ENCODE results near the gene THRB.
A peak's percentile ranks its signal among the peaks of the same experiment; 100 is the strongest.

Gene THRB

GRCh38 chr3:24487325-24488262, 7.1 kb downstream of the THRB start:
- DNase-seq (ENCODE audit: low read depth), result no peak

GRCh38 chr3:24485511-24485910, 9.1 kb downstream of the THRB start:
- no peak for DNase-seq (ENCODE audit: low read depth)

- DNase-seq (ENCODE audit: low read depth), result no peak
Observed at GRCh38 chr3:24483873-24484272, 10.8 kb downstream of the THRB start.

- no peak for DNase-seq (ENCODE audit: low read depth)
Observed at GRCh38 chr3:24482096-24482705, 12.4 kb downstream of the THRB start.

DNA sequence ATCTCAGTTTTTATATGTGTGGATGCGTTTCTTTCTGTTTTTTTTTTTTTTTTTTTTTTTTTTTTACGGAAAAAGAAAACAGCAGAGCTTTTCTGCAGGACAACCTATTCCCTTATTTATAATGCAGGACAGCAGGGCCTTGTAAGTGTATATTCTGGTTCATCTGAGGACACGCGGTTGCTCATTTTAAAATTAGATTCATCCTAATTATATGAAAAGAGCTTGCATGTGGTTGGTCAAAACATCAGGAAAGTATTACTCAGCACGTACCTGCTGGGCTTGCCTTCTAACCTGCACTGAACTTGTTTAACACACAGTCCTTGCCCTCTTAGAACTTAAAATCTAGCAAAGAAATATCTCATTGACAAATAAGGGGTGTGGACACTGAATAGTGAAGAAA, 13.5 kb downstream of the THRB start:
- DNase-seq (ENCODE audit: low read depth), result no peak

DNA sequence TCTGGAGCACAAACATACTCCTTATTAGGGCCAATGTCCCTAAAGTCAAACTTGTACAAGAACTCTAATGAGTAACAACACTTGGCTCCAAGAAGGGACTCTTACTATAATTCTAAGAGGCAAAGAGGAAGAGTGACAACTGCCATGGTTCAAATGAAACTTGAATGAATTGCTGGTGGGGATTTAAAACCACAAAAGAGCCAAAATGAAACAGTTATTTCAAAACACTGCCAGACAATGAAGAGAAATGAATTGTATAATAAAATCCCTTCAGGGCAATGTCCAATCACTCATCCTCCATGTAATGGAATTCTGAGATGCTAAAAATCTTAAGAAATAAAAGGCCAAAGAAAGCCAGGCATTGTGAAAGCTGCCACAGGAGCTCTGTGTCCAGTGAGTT, 14.2 kb downstream of the THRB start:
- DNase-seq (ENCODE audit: low read depth), result peak; percentile 19

DNA sequence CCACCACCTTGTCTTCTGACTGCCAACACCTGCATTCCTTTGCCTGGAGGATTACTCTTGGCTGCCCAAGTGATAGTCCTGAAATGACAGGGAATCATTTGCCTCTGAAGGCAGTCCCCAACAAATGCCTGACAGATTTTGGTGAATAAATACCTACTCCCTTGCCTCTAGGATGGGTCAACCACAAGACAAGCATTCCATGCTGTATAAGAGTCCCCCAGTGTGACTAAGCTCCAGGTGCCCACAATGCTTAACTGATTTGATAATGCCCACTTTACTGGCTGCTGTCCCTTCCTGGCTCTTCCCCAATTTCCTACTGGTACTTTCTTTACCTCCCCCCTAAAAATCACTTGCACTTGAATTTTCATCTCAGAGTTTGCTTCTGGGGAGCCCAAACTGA, 14.8 kb downstream of the THRB start:
- DNase-seq (ENCODE audit: low read depth), result no peak

GRCh38 chr3:24476871-24477656, 17.6 kb downstream of the THRB start:
- DNase-seq (ENCODE audit: low read depth), result no peak

GRCh38 chr3:24475925-24476324, 18.7 kb downstream of the THRB start:
- no peak for DNase-seq (ENCODE audit: low read depth)

GRCh38 chr3:24474862-24475261, 19.8 kb downstream of the THRB start:
- no peak for DNase-seq (ENCODE audit: low read depth)

GRCh38 chr3:24472358-24472757, 22.3 kb downstream of the THRB start:
- DNase-seq (ENCODE audit: low read depth), result no peak

GRCh38 chr3:24471486-24471885, 23.2 kb downstream of the THRB start:
- DNase-seq (ENCODE audit: low read depth), result peak; percentile 19

DNA sequence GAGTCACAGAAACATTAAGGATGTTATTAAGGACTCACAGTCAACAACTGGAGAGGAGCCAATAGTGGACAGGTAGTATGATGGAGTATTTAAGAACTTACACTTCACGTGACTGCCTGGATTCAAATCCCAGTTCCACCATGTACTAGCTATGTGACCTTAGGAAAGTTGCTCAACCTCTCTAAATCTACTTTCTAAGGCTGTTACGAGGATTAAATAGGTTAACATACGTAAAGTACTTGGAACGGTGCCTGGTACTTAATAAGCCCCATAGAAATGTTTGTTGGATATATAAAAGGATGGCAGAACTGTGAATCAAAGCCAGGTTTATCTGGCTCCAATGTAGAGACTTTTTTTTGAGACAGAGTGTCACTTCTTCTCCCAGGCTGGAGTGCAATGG, 24.4 kb downstream of the THRB start:
- no peak for DNase-seq (ENCODE audit: low read depth)

DNA sequence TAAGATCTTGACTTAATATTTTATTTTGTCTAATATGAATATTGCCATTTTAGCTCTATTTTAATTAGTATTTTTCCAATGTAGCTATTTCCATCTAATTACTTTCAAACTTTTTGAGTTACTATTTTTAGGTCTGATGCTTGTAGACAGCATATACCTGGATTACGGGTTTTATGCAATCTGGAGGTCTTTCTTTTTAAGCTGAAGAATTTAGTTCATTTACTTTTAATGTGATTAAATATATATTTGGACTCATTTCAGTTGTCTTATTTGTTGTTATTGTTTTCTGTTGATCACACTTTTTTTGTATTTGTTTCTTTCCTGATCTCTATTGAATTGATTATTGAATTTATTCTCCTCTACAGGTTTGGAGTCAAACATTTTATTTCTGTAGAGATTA, 30.3 kb downstream of the THRB start:
- DNase-seq (ENCODE audit: low read depth), result no peak

- DNase-seq (ENCODE audit: low read depth), result no peak
Observed at GRCh38 chr3:24462737-24463136, 31.9 kb downstream of the THRB start.

GRCh38 chr3:24460974-24461373, 33.7 kb downstream of the THRB start:
- peak; percentile 6 for DNase-seq (ENCODE audit: low read depth)

- no peak for DNase-seq (ENCODE audit: low read depth)
Observed at GRCh38 chr3:24457719-24458118, 36.9 kb downstream of the THRB start.

- no peak for DNase-seq (ENCODE audit: low read depth)
Observed at GRCh38 chr3:24454856-24455255, 39.8 kb downstream of the THRB start.

DNA sequence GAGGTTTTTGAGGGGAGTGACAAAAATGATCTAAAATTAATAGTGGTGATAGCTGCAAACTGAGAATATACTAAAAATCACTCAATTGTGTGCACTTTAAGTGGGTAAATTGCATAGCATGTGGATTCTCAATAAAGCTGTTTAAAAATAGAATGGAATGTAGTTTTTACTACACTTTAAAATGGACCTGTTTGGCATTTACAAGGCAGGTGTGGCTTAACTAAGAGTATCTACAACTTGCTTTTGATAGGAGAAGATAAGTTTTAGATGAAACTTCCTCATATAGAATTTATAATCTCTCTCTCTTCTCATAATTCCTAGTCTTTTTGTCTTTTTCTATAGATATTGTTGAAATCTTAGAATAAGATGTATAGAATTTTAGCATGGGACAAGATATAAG, 40.3 kb downstream of the THRB start:
- DNase-seq (ENCODE audit: low read depth), result no peak

DNA sequence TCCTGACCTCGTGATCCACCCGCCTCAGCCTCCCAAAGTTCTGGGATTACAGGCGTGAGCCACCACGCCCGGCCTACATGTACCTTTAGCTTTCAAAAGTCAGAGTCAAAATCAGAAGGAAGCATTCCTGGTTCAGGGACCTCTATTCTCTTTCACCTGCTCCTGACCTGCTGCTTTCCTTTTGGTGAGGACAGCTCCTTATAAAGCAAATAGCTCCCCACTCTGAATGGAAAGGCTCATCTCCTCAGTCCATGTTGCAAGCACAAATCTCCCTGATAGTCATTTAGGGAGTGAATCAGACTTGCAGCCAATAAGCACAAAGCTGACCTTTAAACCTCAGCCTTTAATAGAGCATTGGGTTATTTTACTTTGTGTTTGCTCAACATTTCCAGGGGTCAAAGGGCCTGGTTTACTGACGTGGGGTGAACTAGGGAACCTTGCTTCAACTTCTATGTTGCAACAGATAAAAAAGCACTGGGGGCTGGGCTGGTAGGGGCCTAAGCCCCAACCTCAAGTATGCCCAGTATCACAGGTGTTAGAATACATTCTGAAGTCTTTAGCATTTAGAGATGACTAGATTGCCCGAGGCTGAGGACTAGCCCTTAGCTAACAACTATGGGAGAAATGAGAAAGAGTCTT, 43.1 kb downstream of the THRB start:
- no peak for DNase-seq (ENCODE audit: low read depth)

- no peak for DNase-seq (ENCODE audit: low read depth)
Observed at GRCh38 chr3:24450160-24450907, 44.3 kb downstream of the THRB start.

DNA sequence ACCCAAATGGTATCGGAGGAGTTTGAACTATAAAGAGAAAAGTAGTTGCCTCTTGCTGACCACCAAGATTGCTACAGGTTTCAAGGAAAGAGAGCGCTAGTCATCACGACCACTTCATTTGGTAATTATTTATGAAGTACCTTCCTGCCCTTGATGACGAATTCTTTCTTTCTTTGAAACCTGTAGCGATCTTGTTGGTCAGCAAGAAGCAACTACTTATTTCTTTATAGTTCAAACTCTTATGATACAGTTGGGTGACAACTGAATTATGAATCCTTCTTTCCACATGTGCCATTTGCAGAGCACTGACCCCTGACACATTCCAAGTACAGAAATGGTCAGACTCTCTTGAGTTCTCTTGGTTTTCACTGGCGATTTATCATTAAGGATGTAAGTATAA, 46.8 kb downstream of the THRB start:
- DNase-seq (ENCODE audit: low read depth), result no peak

Data from fibroblast of gingiva (primary cell).